Skeletal muscle tissue (tissue), 5 donors: ENCODE data around the gene CDC16. TPM values are rescaled to one million over a fixed set of nuclear protein-coding genes. Genes with fewer than 3 reads are reported as not detected.
A peak's percentile ranks its signal among the peaks of the same experiment; 100 is the strongest.

ENCODE experiments used
- H3K27ac ChIP-seq: one replicate; pipeline ENCODE4 v1.7.0; 2013; ENCODE audit warnings: mild to moderate bottlenecking, low read depth, low read length, inconsistent platforms
- H3K27me3 ChIP-seq, 3 donors: one replicate each; pipeline ENCODE4 v1.7.0; 2013; ENCODE audit warnings: low read length in 3 of 3; ENCODE audit not compliant: control insufficient read depth in 3 of 3, insufficient read depth in 3 of 3
- H3K36me3 ChIP-seq, 3 donors: one replicate each; pipeline ENCODE4 v1.7.0; 2013; ENCODE audit warnings: low read length in 3 of 3; ENCODE audit not compliant: control insufficient read depth in 3 of 3, insufficient read depth in 3 of 3
- H3K4me1 ChIP-seq, 3 donors: one replicate each; pipeline ENCODE4 v1.7.0; 2013; ENCODE audit warnings: low read length in 3 of 3, mild to moderate bottlenecking in 3 of 3; ENCODE audit not compliant: control insufficient read depth in 3 of 3, insufficient read depth in 3 of 3
- H3K4me3 ChIP-seq, 3 donors: one replicate each; pipeline ENCODE4 v1.7.0; 2013; ENCODE audit warnings: low read length in 3 of 3
- H3K9ac ChIP-seq, 3 donors: one replicate each; pipeline ENCODE4 v1.7.0; 2013; ENCODE audit warnings: low read length in 3 of 3, mild to moderate bottlenecking in 3 of 3, moderate library complexity in 2 of 3, low read depth in 1 of 3
- H3K9me3 ChIP-seq, 3 donors: one replicate each; pipeline ENCODE4 v1.7.0; 2013; ENCODE audit warnings: low read length in 3 of 3; ENCODE audit not compliant: control insufficient read depth in 3 of 3
- small RNA-seq: library from RNA; depleted of rRNA; stranded (forward); fragments of <200 nt; gene quantifications from one replicate; pipeline ENCODE3, GENCODE V24; 2014
- total RNA-seq: library from RNA; depleted of rRNA; stranded (reverse); fragments of >200 nt; gene quantifications from one replicate; pipeline ENCODE4 v1.2.3, GENCODE V29; 2014
- donor health status: Osteomylitis.

The CDC16 gene
- total RNA-seq, 1 donor from 2014 or later = 64.2 TPM

DNA sequence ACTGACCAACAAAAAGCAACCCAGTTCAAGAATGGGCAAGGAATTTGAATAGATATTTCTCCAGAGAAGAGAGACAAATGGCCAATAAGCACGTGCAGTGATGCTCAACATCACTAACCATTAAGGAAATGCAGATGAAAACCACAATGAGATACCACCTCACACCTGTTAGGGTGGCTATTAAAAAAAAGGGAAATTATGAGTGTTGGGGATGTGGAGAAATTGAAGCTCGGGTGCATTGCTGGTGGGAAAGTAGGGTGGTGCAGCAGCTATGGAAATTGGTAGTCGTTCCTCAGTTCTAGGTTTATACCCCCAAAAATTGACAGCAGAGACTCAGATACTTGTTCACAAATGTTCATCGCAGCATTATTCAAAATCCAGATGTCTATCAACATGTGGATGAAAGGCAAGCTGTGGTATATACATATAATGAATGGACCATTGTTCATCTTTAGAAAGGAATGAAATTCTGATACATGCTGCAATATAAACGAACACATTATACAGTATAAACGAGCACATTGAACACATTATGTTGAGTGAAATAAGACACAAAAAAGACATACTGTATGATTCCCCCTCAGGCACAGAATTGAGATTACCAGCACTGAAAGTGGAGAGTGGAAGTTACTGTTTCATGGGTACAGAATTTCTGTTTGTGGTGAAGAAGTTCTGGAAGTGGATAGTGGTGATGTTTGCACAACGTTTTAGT is 80.5 kb downstream of the CDC16 start:
- Histone ChIP-seq H3K36me3 (no peaks in the 10 kb centered on the region), H3K27ac (peak overlapping the region; percentile 89), H3K4me1 (peaks cover 20 to 32% (median 22%) of the 10 kb centered on the region in 3 donors), H3K27me3 (no peaks in the 10 kb centered on the region), H3K4me3 (peak overlapping the region; percentile 77 to 93 (median 81)), H3K9me3 (no peaks in the 10 kb centered on the region), H3K9ac (peak overlapping the region; percentile 48 to 93 (median 86))

DNA sequence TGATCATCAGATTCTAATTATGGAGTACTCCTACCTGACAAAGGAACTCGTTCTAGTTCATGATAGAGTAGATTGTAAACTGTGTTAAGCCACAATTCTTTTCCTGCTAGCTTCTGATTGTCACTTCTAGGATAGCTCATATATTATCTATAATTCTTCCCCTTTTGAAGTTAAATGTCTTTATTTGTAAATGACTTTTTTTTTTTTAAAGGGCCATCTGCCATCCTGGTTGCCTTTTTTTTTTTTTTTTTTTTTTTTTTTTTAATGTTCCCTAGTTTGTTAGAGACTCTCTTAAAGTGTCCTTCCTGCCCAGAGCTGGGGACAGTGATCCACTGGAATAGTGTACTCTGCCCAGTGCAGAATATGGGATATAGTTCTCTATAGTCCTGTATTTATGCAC is 83.9 kb downstream of the CDC16 start:
- no peaks in the 10 kb centered on the region for H3K27me3 ChIP-seq
- peaks cover 21 to 27% (median 22%) of the 10 kb centered on the region in 3 donors for H3K4me1 ChIP-seq
- peaks cover 9 to 17% (median 14%) of the 10 kb centered on the region in 3 donors for H3K36me3 ChIP-seq
- no peak overlapping the region for H3K9ac ChIP-seq
- no peak overlapping the region for H3K4me3 ChIP-seq
- H3K9me3 ChIP-seq = no peaks in the 10 kb centered on the region
- H3K27ac ChIP-seq = no peak overlapping the region

DNA sequence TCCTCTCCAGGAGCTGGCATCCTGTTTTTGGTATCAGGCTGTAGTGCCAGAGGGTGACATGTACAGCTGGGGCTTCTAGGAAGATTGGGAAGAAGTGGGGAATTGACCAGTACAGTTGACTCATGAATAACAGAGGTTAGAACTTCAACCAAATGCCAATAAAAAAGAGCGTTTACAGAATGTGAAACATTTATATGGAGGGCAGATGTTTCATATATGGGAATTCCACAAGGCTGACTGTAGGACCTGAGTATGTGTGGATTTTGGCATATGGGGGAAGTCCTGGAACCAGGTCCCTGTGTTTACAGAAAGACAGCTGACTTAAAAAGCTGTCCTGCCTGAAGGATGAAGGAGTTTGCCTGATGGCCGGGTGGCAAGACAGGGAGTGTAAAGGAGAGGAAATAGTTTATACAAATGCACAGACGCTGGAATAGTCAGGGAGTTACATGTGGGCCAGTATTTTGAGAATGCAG is 84.8 kb downstream of the CDC16 start:
- H3K9ac ChIP-seq = no peak overlapping the region
- no peak overlapping the region for H3K27ac ChIP-seq
- no peaks in the 10 kb centered on the region for H3K27me3 ChIP-seq
- H3K4me1 ChIP-seq = peaks cover 21 to 26% (median 22%) of the 10 kb centered on the region in 3 donors
- peaks cover 17 to 26% (median 22%) of the 10 kb centered on the region in 3 donors for H3K36me3 ChIP-seq
- H3K9me3 ChIP-seq = no peaks in the 10 kb centered on the region
- no peak overlapping the region for H3K4me3 ChIP-seq

DNA sequence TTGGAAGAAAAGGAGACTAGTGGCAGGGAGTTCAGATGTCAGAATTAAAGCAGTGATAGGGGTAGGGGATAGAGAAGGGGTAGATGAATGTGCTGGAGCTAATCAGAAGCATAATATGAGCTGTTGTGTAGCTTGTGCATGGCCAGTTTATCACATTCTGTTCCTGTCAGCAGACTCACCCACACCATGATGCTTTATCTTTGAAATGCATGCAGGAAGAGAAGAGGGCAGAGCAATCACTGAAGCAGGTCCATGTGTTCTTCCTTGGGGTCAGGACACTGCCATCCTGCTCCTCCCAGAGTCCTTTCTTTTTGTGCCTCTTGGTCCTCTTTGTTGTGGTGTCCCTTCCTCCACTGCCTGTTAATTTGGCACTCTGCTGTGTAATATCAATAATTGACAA is 85.4 kb downstream of the CDC16 start:
- Histone ChIP-seq H3K4me1 (peaks cover 19 to 23% (median 19%) of the 10 kb centered on the region in 3 donors), H3K27ac (no peak overlapping the region), H3K9ac (no peak overlapping the region)

DNA sequence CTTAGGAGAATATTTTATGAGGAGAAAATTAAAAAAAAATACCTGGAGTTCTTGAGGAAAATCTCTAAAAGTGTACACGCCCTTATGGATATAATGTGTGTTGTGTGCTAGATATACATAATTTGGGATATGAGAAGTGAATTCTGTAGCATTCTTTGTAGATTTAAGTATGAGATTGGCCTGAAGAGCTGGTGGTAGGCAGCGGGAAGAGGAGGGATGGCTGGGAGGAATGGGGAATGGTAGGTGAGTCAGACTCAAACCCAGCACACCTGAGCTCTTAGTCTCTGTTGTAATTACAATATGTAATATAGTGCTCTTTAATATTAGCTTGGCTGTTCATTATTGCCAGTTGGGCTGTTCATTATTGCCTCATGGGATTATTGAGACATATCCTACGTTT is 86.6 kb downstream of the CDC16 start:
- peaks cover 25 to 42% (median 36%) of the 10 kb centered on the region in 3 donors for H3K36me3 ChIP-seq

More for the DNA sequence above, 85.4 kb downstream of the CDC16 start:
- H3K4me3 ChIP-seq = no peak overlapping the region
- no peaks in the 10 kb centered on the region for H3K9me3 ChIP-seq
- no peaks in the 10 kb centered on the region for H3K27me3 ChIP-seq
- peaks cover 22 to 31% (median 28%) of the 10 kb centered on the region in 3 donors for H3K36me3 ChIP-seq

More for the DNA sequence above, 86.6 kb downstream of the CDC16 start:
- no peak overlapping the region for H3K9ac ChIP-seq
- H3K4me1 ChIP-seq = peaks cover 12 to 19% (median 13%) of the 10 kb centered on the region in 3 donors
- H3K4me3 ChIP-seq = no peak overlapping the region
- H3K27ac ChIP-seq = no peak overlapping the region
- H3K27me3 ChIP-seq = no peaks in the 10 kb centered on the region
- H3K9me3 ChIP-seq = no peaks in the 10 kb centered on the region

Small RNAs within 50 kb of the gene (small RNA-seq; reads per million reads assigned to genes)
- gene MIR4502 (not detected), gene MIR548AR (not detected)

Other genes starting within 250 kb of the CDC16 start
- 14.1 TPM for gene RASA3, start 102.3 kb upstream of the CDC16 start, total RNA-seq
- not detected for gene CFAP97D2, start 55.6 kb upstream of the CDC16 start, total RNA-seq
- 14.1 TPM for gene UPF3A, start 46.7 kb downstream of the CDC16 start, total RNA-seq
- 5.2 TPM for gene CHAMP1, start 79.6 kb downstream of the CDC16 start, total RNA-seq